ENCODE data around the gene INTS7. TPM values are rescaled to one million over a fixed set of nuclear protein-coding genes. Genes with fewer than 3 reads are reported as not detected.
"Not testable (repeated sequence)": the region's sequence is repeated elsewhere in the genome, so short reads cannot be mapped to it uniquely, and the experiment has no call there.

Gene INTS7
- total RNA-seq, 1 donor from 2014 or later = 22.5 TPM

- no peak for DNase-seq
These were observed 56.8 kb downstream of the INTS7 start for GRCh38 chr1:211978596-211978995.

GRCh38 chr1:211975152-211975941, 60.0 kb downstream of the INTS7 start:
- no peak for DNase-seq

- no peak for DNase-seq
These were observed 61.8 kb downstream of the INTS7 start for GRCh38 chr1:211973541-211973940.

GRCh38 chr1:211968200-211968834, 67.0 kb downstream of the INTS7 start:
- no peak for DNase-seq

- no peak for DNase-seq
These were observed 67.7 kb downstream of the INTS7 start for GRCh38 chr1:211967704-211968103.

GRCh38 chr1:211965108-211965805, 70.1 kb downstream of the INTS7 start:
- no peak for DNase-seq

- DNase-seq = no peak
These were observed 75.7 kb downstream of the INTS7 start for GRCh38 chr1:211959680-211960079.

- DNase-seq = no peak
These were observed 76.1 kb downstream of the INTS7 start for GRCh38 chr1:211959221-211959620.

- DNase-seq = not testable (repeated sequence)
These were observed 81.3 kb downstream of the INTS7 start for GRCh38 chr1:211954028-211954427.

GRCh38 chr1:211953543-211953942, 81.8 kb downstream of the INTS7 start:
- not testable (repeated sequence) for DNase-seq

GRCh38 chr1:211952299-211952698, 83.1 kb downstream of the INTS7 start:
- DNase-seq = no peak

- DNase-seq = no peak
These were observed 83.5 kb downstream of the INTS7 start for GRCh38 chr1:211951856-211952255.

GRCh38 chr1:211948377-211948776, 87.0 kb downstream of the INTS7 start:
- no peak for DNase-seq

GRCh38 chr1:211947396-211948295, 87.7 kb downstream of the INTS7 start:
- no peak for DNase-seq

- DNase-seq = peak; percentile 65
These were observed 90.4 kb downstream of the INTS7 start for GRCh38 chr1:211944733-211945500.

GRCh38 chr1:211942583-211942982, 92.8 kb downstream of the INTS7 start:
- DNase-seq = no peak

- no peak for DNase-seq
These were observed 95.4 kb downstream of the INTS7 start for GRCh38 chr1:211939876-211940468.

GRCh38 chr1:211938561-211938997, 96.8 kb downstream of the INTS7 start:
- no peak for DNase-seq

GRCh38 chr1:211937422-211937821, 97.9 kb downstream of the INTS7 start:
- not testable (repeated sequence) for DNase-seq

- no peak for DNase-seq
These were observed 99.8 kb downstream of the INTS7 start for GRCh38 chr1:211935448-211935970.

Measured in tongue (tissue), 2 donors.